ENCODE data around the gene ANO1.
"Not testable (repeated sequence)": the region's sequence is repeated elsewhere in the genome, so short reads cannot be mapped to it uniquely, and the experiment has no call there.

ANO1 gene

GRCh38 chr11:70182266-70182665 lies 104.1 kb downstream of the ANO1 start:
- in situ Hi-C loops (cut with HindIII; ENCODE audit: low sequenced_read_pairs) = loop anchor here (25.0 kb wide), 1 partner anchor 145 kb away; no protein-coding TSS in a partner anchor

GRCh38 chr11:70183032-70183431 lies 104.9 kb downstream of the ANO1 start:
- in situ Hi-C loops (cut with HindIII; ENCODE audit: low sequenced_read_pairs) = loop anchor here (25.0 kb wide), 1 partner anchor 146 kb away; no protein-coding TSS in a partner anchor

- in situ Hi-C loops (cut with HindIII; ENCODE audit: low sequenced_read_pairs) = loop anchor here (25.0 kb wide), 1 partner anchor 146 kb away; no protein-coding TSS in a partner anchor
Measured at GRCh38 chr11:70183483-70184176, 105.5 kb downstream of the ANO1 start.

DNA sequence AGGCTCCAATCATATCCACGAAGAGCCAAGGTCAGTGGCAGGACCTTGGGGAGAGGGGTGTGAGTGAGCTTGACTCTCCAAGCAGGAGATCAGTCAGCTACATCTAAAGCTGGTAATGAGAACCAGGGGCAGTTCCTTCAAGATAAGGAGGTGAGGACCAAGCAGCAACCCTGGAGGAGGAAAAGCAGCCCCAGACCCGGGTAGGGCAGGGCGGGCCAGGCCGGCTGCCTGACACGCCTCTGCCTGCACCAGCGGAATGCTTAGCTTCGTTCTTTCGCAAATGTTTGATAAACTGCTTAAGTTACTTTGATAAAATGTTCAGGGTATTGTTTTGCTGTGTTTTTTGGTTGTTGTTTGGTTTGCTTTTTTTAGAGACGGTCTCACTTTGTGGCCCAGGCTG lies 106.3 kb downstream of the ANO1 start:
- in situ Hi-C loops (cut with HindIII; ENCODE audit: low sequenced_read_pairs) = loop anchor here (25.0 kb wide), 1 partner anchor 147 kb away; no protein-coding TSS in a partner anchor

DNA sequence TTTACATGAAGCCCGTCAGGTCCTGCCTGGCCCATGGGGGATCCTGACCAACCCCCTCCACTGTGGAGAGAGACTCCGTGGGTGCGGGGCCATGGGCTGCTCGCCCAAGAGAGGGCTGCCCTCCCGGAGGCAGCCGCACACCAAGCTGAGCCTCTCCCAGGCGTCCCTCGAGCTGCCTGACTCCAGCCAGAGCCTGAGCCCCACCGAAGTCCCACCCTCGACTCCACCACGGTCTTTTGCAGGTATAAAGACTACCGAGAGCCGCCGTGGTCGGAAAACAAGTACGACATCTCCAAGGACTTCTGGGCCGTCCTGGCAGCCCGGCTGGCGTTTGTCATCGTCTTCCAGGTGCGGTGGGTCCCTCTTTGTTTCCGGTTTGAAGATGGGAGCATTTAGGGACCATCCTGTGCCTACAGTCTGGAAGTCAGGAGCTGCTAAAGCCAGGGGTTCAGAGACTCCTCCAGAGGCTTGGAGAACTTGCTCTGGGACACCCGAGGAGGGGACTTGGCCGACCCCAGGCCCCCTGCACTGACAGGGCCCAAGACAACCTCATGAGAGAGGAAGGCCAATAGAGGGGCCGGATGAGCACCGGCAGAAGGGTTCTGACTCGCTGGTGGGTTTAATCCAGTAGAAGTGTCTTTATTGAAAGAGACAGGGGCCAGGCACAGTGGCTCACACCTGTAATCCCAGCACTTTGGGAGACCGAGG lies 107.4 kb downstream of the ANO1 start:
- in situ Hi-C loops (cut with HindIII; ENCODE audit: low sequenced_read_pairs) = loop anchor here (5.0 to 25.0 kb wide), 2 partner anchors 83 to 148 kb away; no protein-coding TSS in a partner anchor

GRCh38 chr11:70186420-70186819 lies 108.3 kb downstream of the ANO1 start:
- in situ Hi-C loops (cut with HindIII; ENCODE audit: low sequenced_read_pairs) = loop anchor here (5.0 to 25.0 kb wide), 2 partner anchors 84 to 149 kb away; no protein-coding TSS in a partner anchor

- in situ Hi-C loops (cut with HindIII; ENCODE audit: low sequenced_read_pairs) = loop anchor here (5.0 to 25.0 kb wide), 2 partner anchors 85 to 150 kb away; no protein-coding TSS in a partner anchor
Measured at GRCh38 chr11:70186936-70187335, 108.8 kb downstream of the ANO1 start.

GRCh38 chr11:70187771-70188170 lies 109.7 kb downstream of the ANO1 start:
- in situ Hi-C loops (cut with HindIII; ENCODE audit: low sequenced_read_pairs) = loop anchor here (5.0 to 25.0 kb wide), 2 partner anchors 85 to 150 kb away; no protein-coding TSS in a partner anchor

DNA sequence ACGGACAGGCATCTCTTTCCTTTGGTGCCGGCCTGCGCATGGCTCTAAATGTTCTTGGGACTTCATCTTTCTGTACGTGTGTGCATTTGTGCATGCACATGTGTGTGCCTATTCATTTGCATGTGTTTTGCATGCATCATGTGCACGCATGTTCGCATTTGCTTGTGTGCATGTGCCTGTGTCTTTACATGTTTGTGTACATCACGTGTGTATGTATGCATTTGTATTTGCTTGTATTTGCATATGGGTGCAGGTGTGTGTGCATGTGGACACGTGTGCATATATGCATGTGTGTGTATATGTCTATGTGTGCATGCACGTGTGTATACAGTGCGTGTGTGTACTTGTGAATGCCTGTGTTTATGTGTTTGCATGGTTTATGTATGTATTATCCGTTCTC lies 111.5 kb downstream of the ANO1 start:
- in situ Hi-C loops (cut with HindIII; ENCODE audit: low sequenced_read_pairs) = loop anchor here (5.0 to 25.0 kb wide), 3 partner anchors 87 to 267 kb away; no protein-coding TSS in a partner anchor

- in situ Hi-C loops (cut with HindIII; ENCODE audit: low sequenced_read_pairs) = loop anchor here (5.0 to 25.0 kb wide), 2 partner anchors 154 to 269 kb away; no protein-coding TSS in a partner anchor
Measured at GRCh38 chr11:70191495-70192140, 113.5 kb downstream of the ANO1 start.

GRCh38 chr11:70192666-70193410 lies 114.7 kb downstream of the ANO1 start:
- in situ Hi-C loops (cut with HindIII; ENCODE audit: low sequenced_read_pairs) = loop anchor here (5.0 to 25.0 kb wide), 2 partner anchors 156 to 271 kb away; no protein-coding TSS in a partner anchor

- in situ Hi-C loops (cut with HindIII; ENCODE audit: low sequenced_read_pairs) = loop anchor here (5.0 to 25.0 kb wide), 2 partner anchors 156 to 271 kb away; no protein-coding TSS in a partner anchor
Measured at GRCh38 chr11:70193411-70194292, 115.5 kb downstream of the ANO1 start.

GRCh38 chr11:70194792-70195791 lies 117.0 kb downstream of the ANO1 start:
- in situ Hi-C loops (cut with HindIII; ENCODE audit: low sequenced_read_pairs) = loop anchor here (5.0 to 25.0 kb wide), 2 partner anchors 158 to 273 kb away; no protein-coding TSS in a partner anchor

- in situ Hi-C loops (cut with HindIII; ENCODE audit: low sequenced_read_pairs) = no loop called here
Measured at GRCh38 chr11:70200212-70200844, 122.2 kb downstream of the ANO1 start.

GRCh38 chr11:70201047-70201446 lies 122.9 kb downstream of the ANO1 start:
- in situ Hi-C loops (cut with HindIII; ENCODE audit: low sequenced_read_pairs) = not testable (repeated sequence)

DNA sequence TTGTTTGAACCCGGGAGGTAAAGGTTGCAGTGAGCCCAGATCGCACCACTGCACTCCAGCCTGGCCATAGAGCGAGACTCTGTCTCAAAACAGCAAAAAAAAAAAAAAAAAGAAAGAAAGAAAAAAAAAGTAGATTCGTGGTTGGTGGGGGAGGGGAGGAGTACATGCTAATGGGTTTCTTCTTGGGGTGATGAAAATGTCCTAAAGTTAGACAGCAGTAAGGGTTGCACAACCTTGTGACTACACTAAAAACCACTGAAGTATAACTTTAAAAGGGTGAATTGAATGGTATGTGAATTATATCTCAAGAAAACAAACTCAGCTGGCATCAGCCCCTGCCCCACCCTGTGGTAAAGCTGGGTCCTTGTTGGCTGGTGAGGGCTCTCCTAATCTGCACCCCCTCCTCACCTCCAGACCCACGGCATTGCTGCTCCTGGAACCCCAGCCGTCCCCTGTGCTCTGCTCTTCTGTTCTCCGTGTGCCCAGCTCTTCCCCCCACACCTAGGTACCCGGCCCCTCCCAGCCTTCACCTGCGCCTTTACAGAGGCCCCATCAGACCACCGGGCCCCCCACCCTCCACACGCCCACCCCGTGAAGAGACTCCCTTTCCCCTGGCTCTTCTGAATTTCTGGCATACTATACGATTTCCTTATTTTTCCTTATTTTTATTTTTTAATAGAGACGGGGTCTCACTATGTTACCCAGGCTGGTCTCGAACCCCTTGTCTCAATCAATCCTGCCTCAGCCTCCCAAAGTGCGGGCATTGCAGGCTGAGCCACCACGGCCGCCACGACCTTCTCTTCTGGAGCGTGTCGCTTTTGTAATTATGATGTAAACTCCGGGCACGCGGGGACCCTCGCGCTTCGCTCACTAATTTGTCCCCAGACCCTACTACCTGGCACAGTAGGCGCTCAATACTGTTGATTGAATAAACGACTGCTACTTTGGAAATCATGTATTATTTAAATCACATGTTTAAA lies 124.1 kb downstream of the ANO1 start:
- in situ Hi-C loops (cut with HindIII; ENCODE audit: low sequenced_read_pairs) = no loop called here
